ENCODE measurements around the gene SLC12A5.
A peak's percentile ranks its signal among the peaks of the same experiment; 100 is the strongest.

DNA sequence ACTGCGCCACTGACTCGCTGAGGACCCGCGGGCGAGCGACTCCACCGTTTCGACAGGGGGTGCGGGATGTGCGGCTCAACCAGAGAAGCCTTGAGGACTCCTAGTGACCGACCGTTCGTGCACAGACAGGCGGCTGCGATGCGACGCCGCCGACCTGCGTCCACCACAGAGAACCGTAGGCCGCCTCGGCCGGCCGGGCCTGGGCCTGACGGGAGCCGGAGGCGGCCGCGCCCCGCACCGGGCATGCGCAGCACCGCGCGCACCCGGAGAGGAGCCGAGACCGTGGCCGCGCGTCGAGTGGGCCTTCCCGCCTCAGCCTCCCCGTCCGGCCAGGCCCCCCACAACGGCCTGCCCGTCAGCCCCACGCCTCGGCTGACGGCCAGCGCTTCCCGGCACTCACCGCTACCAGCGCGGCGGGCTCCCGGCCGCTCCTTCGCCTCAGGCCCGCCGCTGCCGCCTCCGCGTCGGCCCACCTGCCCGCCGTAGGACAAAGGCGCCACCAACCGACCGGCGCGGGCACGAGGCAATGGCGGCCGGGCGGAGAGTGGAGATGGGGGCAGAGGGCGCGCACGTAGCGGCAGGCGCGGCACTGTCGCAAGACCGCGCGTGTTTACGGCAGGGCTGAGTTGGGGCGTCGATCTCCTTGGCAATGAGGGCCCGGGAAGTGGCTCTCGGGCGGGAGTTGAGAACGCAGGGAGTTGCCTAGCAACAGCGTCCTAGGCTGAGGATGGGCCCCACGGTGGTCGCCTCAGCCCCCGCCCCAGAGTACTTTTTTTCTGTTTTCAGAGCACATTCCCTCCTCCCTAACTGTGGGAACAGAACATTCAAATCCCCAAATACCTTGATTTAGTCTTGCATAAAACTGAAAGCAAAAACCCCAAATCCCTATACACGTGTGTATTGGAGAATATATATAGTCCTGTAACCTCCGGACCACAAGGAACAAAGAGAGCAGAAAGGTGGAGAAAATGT is 60.7 kb downstream of the SLC12A5 start, which contains the start of gene NCOA5:
- TF ChIP-seq, protein P1, sequence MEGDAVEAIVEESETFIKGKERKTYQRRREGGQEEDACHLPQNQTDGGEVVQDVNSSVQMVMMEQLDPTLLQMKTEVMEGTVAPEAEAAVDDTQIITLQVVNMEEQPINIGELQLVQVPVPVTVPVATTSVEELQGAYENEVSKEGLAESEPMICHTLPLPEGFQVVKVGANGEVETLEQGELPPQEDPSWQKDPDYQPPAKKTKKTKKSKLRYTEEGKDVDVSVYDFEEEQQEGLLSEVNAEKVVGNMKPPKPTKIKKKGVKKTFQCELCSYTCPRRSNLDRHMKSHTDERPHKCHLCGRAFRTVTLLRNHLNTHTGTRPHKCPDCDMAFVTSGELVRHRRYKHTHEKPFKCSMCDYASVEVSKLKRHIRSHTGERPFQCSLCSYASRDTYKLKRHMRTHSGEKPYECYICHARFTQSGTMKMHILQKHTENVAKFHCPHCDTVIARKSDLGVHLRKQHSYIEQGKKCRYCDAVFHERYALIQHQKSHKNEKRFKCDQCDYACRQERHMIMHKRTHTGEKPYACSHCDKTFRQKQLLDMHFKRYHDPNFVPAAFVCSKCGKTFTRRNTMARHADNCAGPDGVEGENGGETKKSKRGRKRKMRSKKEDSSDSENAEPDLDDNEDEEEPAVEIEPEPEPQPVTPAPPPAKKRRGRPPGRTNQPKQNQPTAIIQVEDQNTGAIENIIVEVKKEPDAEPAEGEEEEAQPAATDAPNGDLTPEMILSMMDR (IDR thresholded peaks at IDR 0.05) = peak in 5 of 6 experiments; percentile 5 to 36 (median 12)
- peak in 2 of 4 donors; percentile 79 to 89 for TF ChIP-seq POLR2A (IDR thresholded peaks at IDR 0.05)
